ENCODE data around the gene PHF19. TPM values are rescaled to one million over a fixed set of nuclear protein-coding genes. Genes with fewer than 3 reads are reported as not detected.

Gene PHF19
- total and polyA plus RNA-seq, 2 of the 8 experiments (the other 6 are each of a cell fraction or from before 2014, with no cell fraction given), result 28.2 to 31.8 TPM

GRCh38 chr9:120885457-120885856 is 8.5 kb upstream of the PHF19 start:
- H2AK5ac ChIP-seq (ENCODE audit: low read depth, low read length), result no peak overlapping the region
- H3K4me2 ChIP-seq (ENCODE audit: insufficient read depth in 1 of 2, low read depth in 2 of 2, low read length in 2 of 2), result no peak overlapping the region
- H4K5ac ChIP-seq (ENCODE audit: insufficient read length, low read depth, low read length), result no peak overlapping the region
- H3K9me3 ChIP-seq (ENCODE audit: insufficient read depth in 2 of 2, low read depth in 1 of 2, low read length in 1 of 2), result no peaks in the 10 kb centered on the region
- FAIRE-seq, result no peak
- no peaks in the 10 kb centered on the region for H3K79me1 ChIP-seq (ENCODE audit: low read depth, low read length)
- no peak overlapping the region for H4K91ac ChIP-seq (replicated peaks; ENCODE audit: insufficient read length, low read length)
- H3K14ac ChIP-seq (ENCODE audit: insufficient read length), result no peak overlapping the region
- no peak overlapping the region for H2BK120ac ChIP-seq (replicated peaks; ENCODE audit: low read depth, low read length)
- no peak overlapping the region for H2BK12ac ChIP-seq (ENCODE audit: low read depth, low read length)
- H3K23ac ChIP-seq (ENCODE audit: insufficient read length), result no peak overlapping the region
- no peak overlapping the region for H3K56ac ChIP-seq (replicated peaks; ENCODE audit: insufficient read length, low read depth, low read length)
- no peaks in the 10 kb centered on the region for H3K79me2 ChIP-seq (ENCODE audit: control insufficient read depth in 1 of 2, insufficient read depth in 2 of 2, low read length in 2 of 2)
- no peaks in the 10 kb centered on the region for H4K20me1 ChIP-seq (replicated peaks in 1 of 2; ENCODE audit: control insufficient read depth in 1 of 2, insufficient read depth in 2 of 2, low read length in 2 of 2)
- H3K27ac ChIP-seq (ENCODE audit: low read depth, low read length), result no peak overlapping the region
- H3K18ac ChIP-seq (ENCODE audit: extremely low read depth, low read length), result no peak overlapping the region
- ChIA-PET POLR2A (ENCODE audit: partially characterized antibody) (interaction anchor here (0.9 to 1.2 kb wide), 2 partner anchors 12 to 92 kb away, joined by 3 to 5 read pairs; partner anchors contain the start of gene FBXW2), CTCF (ENCODE audit: partially characterized antibody) (interaction anchor here (0.7 to 2.2 kb wide), 10 partner anchors 9 to 170 kb away, joined by 3 to 8 read pairs (median 4); no protein-coding TSS in a partner anchor)
- no peaks in the 10 kb centered on the region for H3K27me3 ChIP-seq (replicated peaks in 1 of 4; ENCODE audit: control insufficient read depth in 3 of 4, extremely low read depth in 1 of 4, insufficient read depth in 3 of 4, low read length in 3 of 4)
- H2AFZ ChIP-seq (ENCODE audit: low read length), result no peak overlapping the region
- no peak overlapping the region for H3K4ac ChIP-seq (replicated peaks; ENCODE audit: insufficient read length, low read depth, low read length)
- H2BK15ac ChIP-seq (ENCODE audit: low read length), result no peak overlapping the region
- no peaks in the 10 kb centered on the region for H3K36me3 ChIP-seq (ENCODE audit: control insufficient read depth in 2 of 4, insufficient read depth in 4 of 4, low read length in 3 of 4)
- H4K8ac ChIP-seq (ENCODE audit: extremely low read depth, insufficient read depth, low read length), result no peak overlapping the region
- H2BK5ac ChIP-seq (ENCODE audit: low read depth, low read length), result no peak overlapping the region
- H3K23me2 ChIP-seq (ENCODE audit: low read depth, low read length), result no peaks in the 10 kb centered on the region; the same call in 1 of the 2 replicates
- H2BK20ac ChIP-seq (ENCODE audit: low read length), result no peak overlapping the region
- peaks cover 0 to under 1% (median 0%) of the 10 kb centered on the region in 4 experiments; a peak in 2 of 7 replicates for H3K4me1 ChIP-seq (replicated peaks in 1 of 4; ENCODE audit: control insufficient read depth in 3 of 4, insufficient read depth in 4 of 4, low read length in 3 of 4)
- H3K4me3 ChIP-seq (ENCODE audit: extremely low read depth in 1 of 4, insufficient read depth in 2 of 4, low read depth in 3 of 4, low read length in 4 of 4), result no peak overlapping the region
- no peak overlapping the region for H3K9ac ChIP-seq (replicated peaks in 1 of 4; ENCODE audit: extremely low read depth in 1 of 4, low read depth in 3 of 4, low read length in 3 of 4)
- 63% methylated on average over 3 of the region's 3 CpGs; no CpG with 5 or more reads in 1 of the 2 experiments for WGBS, 2 experiments (ENCODE audit: extremely low coverage in 1 of 2, insufficient coverage in 1 of 2, insufficient read length in 1 of 2, insufficient replicate concordance in 2 of 2, low coverage in 1 of 2, low lambda C conversion rate in 2 of 2, missing lambda C conversion rate in 1 of 2)
- no peak for DNase-seq (ENCODE audit: low read depth in 1 of 2, low spot score in 2 of 2)
- no peak for TF ChIP-seq TAF1 (IDR thresholded peaks at IDR 0.05; ENCODE audit: low read depth, low read length)
- TF ChIP-seq ZNF274 (IDR thresholded peaks at IDR 0.05; ENCODE audit: borderline replicate concordance, extremely low read depth, low read length), result no peak
- TF ChIP-seq SIN3A (conservative IDR thresholded peaks at IDR 0.05 in 1 of 2, IDR thresholded peaks at IDR 0.05 in 1 of 2; ENCODE audit: low read depth in 1 of 2, low read length in 2 of 2), result no peak
- TF ChIP-seq SP1 (IDR thresholded peaks at IDR 0.05; ENCODE audit: low read depth, low read length), result no peak
- no peak for TF ChIP-seq PHF8 (conservative IDR thresholded peaks at IDR 0.05; ENCODE audit: low read depth, low read length)
- TF ChIP-seq EGR1 (IDR thresholded peaks at IDR 0.05; ENCODE audit: borderline replicate concordance, low read depth, low read length), result no peak
- no peak for TF ChIP-seq SUZ12 (IDR thresholded peaks at IDR 0.05; ENCODE audit: low read length)
- TF ChIP-seq GTF2F1 (IDR thresholded peaks at IDR 0.05; ENCODE audit: borderline replicate concordance, low read depth, low read length), result no peak
- TF ChIP-seq EP300 (IDR thresholded peaks at IDR 0.05; ENCODE audit: borderline replicate concordance in 1 of 2, low read depth in 2 of 2, low read length in 2 of 2), result no peak
- TF ChIP-seq SP2 (IDR thresholded peaks at IDR 0.05; ENCODE audit: low read length), result no peak
- no peak for TF ChIP-seq CTCF (IDR thresholded peaks at IDR 0.05; ENCODE audit: control extremely low read depth in 1 of 3, insufficient read depth in 1 of 3, low read depth in 1 of 3, low read length in 3 of 3)
